Activated CD4-positive, alpha-beta memory T cell treated with anti-CD3 and anti-CD28 coated beads for 36 hours (primary cell): ENCODE data around the gene MYO19. TPM values are rescaled to one million over a fixed set of nuclear protein-coding genes. Genes with fewer than 3 reads are reported as not detected.

Experiments used
- CTCF ChIA-PET: fragments of 350-600 bp; sonication (Branson Sonifier 250); formaldehyde crosslinking; loops from one replicate; lab custom pipeline; 2021; ENCODE audit warnings: antibody characterized with exemption, inconsistent platforms; lab: Charles Lee
- POLR2A ChIA-PET: fragments of 350-600 bp; sonication (Branson Sonifier 250); formaldehyde crosslinking; loops from one replicate; lab custom pipeline; 2021; ENCODE audit warnings: antibody characterized with exemption; lab: Charles Lee
- DNase-seq: peaks from one replicate; pipeline ENCODE4 v3.0.0-alpha.2; 2020
- H3K27ac Mint-ChIP-seq: one replicate; pipeline ENCODE4 v1.8.0; 2021; ENCODE audit warnings: mixed read lengths
- H3K27me3 Mint-ChIP-seq: one replicate; pipeline ENCODE4 v1.8.0; 2021; ENCODE audit warnings: mixed read lengths
- H3K36me3 Mint-ChIP-seq: one replicate; pipeline ENCODE4 v1.8.0; 2021; ENCODE audit warnings: mixed read lengths
- H3K4me1 Mint-ChIP-seq: one replicate; pipeline ENCODE4 v1.8.0; 2021; ENCODE audit warnings: low read depth, mixed read lengths
- H3K4me3 Mint-ChIP-seq: one replicate; pipeline ENCODE4 v1.8.0; 2021; ENCODE audit warnings: mild to moderate bottlenecking, mixed read lengths
- H3K9me3 Mint-ChIP-seq: one replicate; pipeline ENCODE4 v1.8.0; 2021; ENCODE audit warnings: mixed read lengths
- intact Hi-C: fragments of 100-400 bp; cut with micrococcal nuclease; formaldehyde crosslinking; loops from one replicate; pipeline ENCODE4 v1.15.1; 2023
- total RNA-seq, 2 experiments: library from RNA; stranded (reverse); gene quantifications; one replicate each; pipeline ENCODE4 v1.2.3, GENCODE V29; 2021

The MYO19 gene
- total RNA-seq, 2 experiments from 2014 or later = 106 to 112 TPM

GRCh38 chr17:36532435-36532975 lies 2.2 kb downstream of the MYO19 start:
- H3K27me3 Mint-ChIP-seq = no peaks in the 10 kb centered on the region
- no peak for DNase-seq
- intact Hi-C loops = no loop called here
- ChIA-PET POLR2A (interaction anchor here (1.1 kb wide), 1 partner anchor 13 kb away, joined by 4 read pairs; no protein-coding TSS in a partner anchor), CTCF (no interaction called here)
- H3K9me3 Mint-ChIP-seq = no peaks in the 10 kb centered on the region
- H3K36me3 Mint-ChIP-seq = peaks cover 45% of the 10 kb centered on the region
- peak overlapping the region; percentile 11 for H3K27ac Mint-ChIP-seq
- H3K4me3 Mint-ChIP-seq = peak overlapping the region; percentile 34
- peaks cover 39% of the 10 kb centered on the region for H3K4me1 Mint-ChIP-seq

- Mint-ChIP-seq H3K27ac (no peak overlapping the region), H3K9me3 (no peaks in the 10 kb centered on the region), H3K4me3 (no peak overlapping the region), H3K4me1 (peaks cover 45% of the 10 kb centered on the region), H3K36me3 (peaks cover 61% of the 10 kb centered on the region), H3K27me3 (no peaks in the 10 kb centered on the region)
- intact Hi-C loops = no loop called here
- CTCF ChIA-PET = no interaction called here
- no peak for DNase-seq
- POLR2A ChIA-PET = no interaction called here
These were observed 5.5 kb downstream of the MYO19 start for GRCh38 chr17:36529121-36529520.

- Mint-ChIP-seq H3K4me3 (no peak overlapping the region), H3K4me1 (peaks cover 34% of the 10 kb centered on the region), H3K36me3 (peaks cover 52% of the 10 kb centered on the region), H3K27me3 (no peaks in the 10 kb centered on the region), H3K27ac (no peak overlapping the region), H3K9me3 (no peaks in the 10 kb centered on the region)
- ChIA-PET CTCF (no interaction called here), POLR2A (no interaction called here)
- DNase-seq = no peak
- intact Hi-C loops = no loop called here
These were observed 6.9 kb downstream of the MYO19 start for GRCh38 chr17:36527621-36528250.

- no peaks in the 10 kb centered on the region for H3K27me3 Mint-ChIP-seq
- no peak for DNase-seq
- no peak overlapping the region for H3K4me3 Mint-ChIP-seq
- CTCF ChIA-PET = interaction anchor here (1.3 to 2.5 kb wide), 2 partner anchors 8 to 22 kb away, joined by 5 to 16 read pairs; partner anchors contain the start of genes MYO19 and PIGW
- POLR2A ChIA-PET = interaction anchor here (1.4 kb wide), 1 partner anchor 10 kb away, joined by 4 read pairs; no protein-coding TSS in a partner anchor
- no peaks in the 10 kb centered on the region for H3K9me3 Mint-ChIP-seq
- H3K4me1 Mint-ChIP-seq = peaks cover 29% of the 10 kb centered on the region
- peak overlapping the region; percentile 43 for H3K27ac Mint-ChIP-seq
- peaks cover 50% of the 10 kb centered on the region for H3K36me3 Mint-ChIP-seq
- intact Hi-C loops = no loop called here
These were observed 8.8 kb downstream of the MYO19 start for GRCh38 chr17:36525888-36526287.

- POLR2A ChIA-PET = interaction anchor here (0.9 to 2.4 kb wide), 6 partner anchors 9 to 42 kb away, joined by 3 to 21 read pairs (median 4); partner anchors contain the start of genes MYO19 and PIGW
- intact Hi-C loops = no loop called here
- Mint-ChIP-seq H3K4me3 (no peak overlapping the region), H3K9me3 (no peaks in the 10 kb centered on the region), H3K36me3 (peaks cover 56% of the 10 kb centered on the region), H3K27ac (peak overlapping the region; percentile 78), H3K4me1 (peaks cover 29% of the 10 kb centered on the region), H3K27me3 (no peaks in the 10 kb centered on the region)
- no peak for DNase-seq
- CTCF ChIA-PET = interaction anchor here (1.2 to 2.5 kb wide), 3 partner anchors 9 to 78 kb away, joined by 4 to 16 read pairs (median 5); partner anchors contain the start of genes MYO19 and PIGW
These were observed 9.6 kb downstream of the MYO19 start for GRCh38 chr17:36525113-36525512.

- Mint-ChIP-seq H3K4me3 (no peak overlapping the region), H3K27me3 (no peaks in the 10 kb centered on the region), H3K4me1 (peaks cover 28% of the 10 kb centered on the region), H3K36me3 (peaks cover 59% of the 10 kb centered on the region), H3K9me3 (no peaks in the 10 kb centered on the region), H3K27ac (peak overlapping the region; percentile 78)
- CTCF ChIA-PET = interaction anchor here (0.9 to 2.5 kb wide), 3 partner anchors 10 to 78 kb away, joined by 3 to 16 read pairs (median 4); partner anchors contain the start of genes MYO19 and PIGW
- intact Hi-C loops = no loop called here
- DNase-seq = peak; percentile 27
- POLR2A ChIA-PET = interaction anchor here (0.9 to 2.4 kb wide), 7 partner anchors 9 to 41 kb away, joined by 3 to 21 read pairs (median 4); partner anchors contain the start of genes MYO19 and PIGW
These were observed 10.2 kb downstream of the MYO19 start for GRCh38 chr17:36524428-36524876.

- intact Hi-C loops = no loop called here
- no peaks in the 10 kb centered on the region for H3K9me3 Mint-ChIP-seq
- no peak overlapping the region for H3K4me3 Mint-ChIP-seq
- ChIA-PET CTCF (no interaction called here), POLR2A (interaction anchor here (2.4 kb wide), 1 partner anchor 12 kb away, joined by 21 read pairs; the partner anchor contains the start of genes MYO19 and PIGW)
- H3K27ac Mint-ChIP-seq = no peak overlapping the region
- no peak for DNase-seq
- peaks cover 25% of the 10 kb centered on the region for H3K4me1 Mint-ChIP-seq
- H3K36me3 Mint-ChIP-seq = peaks cover 63% of the 10 kb centered on the region
- no peaks in the 10 kb centered on the region for H3K27me3 Mint-ChIP-seq
These were observed 11.6 kb downstream of the MYO19 start for GRCh38 chr17:36523113-36523512.

- intact Hi-C loops = no loop called here
- no peak for DNase-seq
- Mint-ChIP-seq H3K36me3 (peaks cover 51% of the 10 kb centered on the region), H3K27ac (no peak overlapping the region), H3K27me3 (no peaks in the 10 kb centered on the region), H3K4me1 (no peaks in the 10 kb centered on the region), H3K9me3 (no peaks in the 10 kb centered on the region), H3K4me3 (no peak overlapping the region)
- POLR2A ChIA-PET = interaction anchor here (1.5 kb wide), 1 partner anchor 9 kb away, joined by 4 read pairs; no protein-coding TSS in a partner anchor
- CTCF ChIA-PET = interaction anchor here (1.9 kb wide), 1 partner anchor 33 kb away, joined by 6 read pairs; no protein-coding TSS in a partner anchor
These were observed 18.8 kb downstream of the MYO19 start for GRCh38 chr17:36515837-36516236.

- intact Hi-C loops = no loop called here
- Mint-ChIP-seq H3K4me3 (no peak overlapping the region), H3K27ac (no peak overlapping the region), H3K27me3 (no peaks in the 10 kb centered on the region), H3K9me3 (no peaks in the 10 kb centered on the region), H3K36me3 (peaks cover 51% of the 10 kb centered on the region), H3K4me1 (no peaks in the 10 kb centered on the region)
- CTCF ChIA-PET = interaction anchor here (1.0 to 1.9 kb wide), 2 partner anchors 32 to 668 kb away, joined by 3 to 6 read pairs; no protein-coding TSS in a partner anchor
- DNase-seq = no peak
- POLR2A ChIA-PET = interaction anchor here (0.7 kb wide), 1 partner anchor 10 kb away, joined by 3 read pairs; no protein-coding TSS in a partner anchor
These were observed 19.8 kb downstream of the MYO19 start for GRCh38 chr17:36514856-36515255.

- intact Hi-C loops = no loop called here
- H3K4me1 Mint-ChIP-seq = no peaks in the 10 kb centered on the region
- ChIA-PET CTCF (no interaction called here), POLR2A (no interaction called here)
- no peaks in the 10 kb centered on the region for H3K27me3 Mint-ChIP-seq
- H3K9me3 Mint-ChIP-seq = no peaks in the 10 kb centered on the region
- DNase-seq = no peak
- peaks cover 49% of the 10 kb centered on the region for H3K36me3 Mint-ChIP-seq
- H3K27ac Mint-ChIP-seq = no peak overlapping the region
- H3K4me3 Mint-ChIP-seq = no peak overlapping the region
These were observed 22.0 kb downstream of the MYO19 start for GRCh38 chr17:36512641-36513040.

- Mint-ChIP-seq H3K27me3 (no peaks in the 10 kb centered on the region), H3K36me3 (peaks cover 51% of the 10 kb centered on the region), H3K4me3 (no peak overlapping the region), H3K4me1 (no peaks in the 10 kb centered on the region), H3K27ac (no peak overlapping the region), H3K9me3 (no peaks in the 10 kb centered on the region)
- ChIA-PET CTCF (no interaction called here), POLR2A (no interaction called here)
- intact Hi-C loops = no loop called here
- DNase-seq = no peak
These were observed 23.5 kb downstream of the MYO19 start for GRCh38 chr17:36511216-36511615.

GRCh38 chr17:36510636-36511035 lies 24.0 kb downstream of the MYO19 start:
- POLR2A ChIA-PET = no interaction called here
- H3K4me1 Mint-ChIP-seq = no peaks in the 10 kb centered on the region
- no peak overlapping the region for H3K4me3 Mint-ChIP-seq
- no peaks in the 10 kb centered on the region for H3K27me3 Mint-ChIP-seq
- H3K27ac Mint-ChIP-seq = no peak overlapping the region
- intact Hi-C loops = no loop called here
- CTCF ChIA-PET = no interaction called here
- peaks cover 52% of the 10 kb centered on the region for H3K36me3 Mint-ChIP-seq
- no peak for DNase-seq
- H3K9me3 Mint-ChIP-seq = no peaks in the 10 kb centered on the region
